NCI-H1436 treated with DMSO at 0.1 percent for 48 hours (cell line): ENCODE data around the gene RNF223.
"Not testable (repeated sequence)": the region's sequence is repeated elsewhere in the genome, so short reads cannot be mapped to it uniquely, and the experiment has no call there.

Experiments
- DNase-seq: peaks from one replicate; lab custom pipeline; 2025; lab: John Stamatoyannopoulos, UW

RNF223 gene

GRCh38 chr1:1072299-1072848, 1.7 kb downstream of the RNF223 start:
- DNase-seq, result no peak

- DNase-seq, result no peak
Measured at GRCh38 chr1:1071486-1072298, 2.4 kb downstream of the RNF223 start.

- no peak for DNase-seq
Measured at GRCh38 chr1:1069711-1070676, 4.1 kb downstream of the RNF223 start.

- DNase-seq, result no peak
Measured at GRCh38 chr1:1069056-1069710, 4.9 kb downstream of the RNF223 start.

- no peak for DNase-seq
Measured at GRCh38 chr1:1068517-1069055, 5.5 kb downstream of the RNF223 start.

- no peak for DNase-seq
Measured at GRCh38 chr1:1067860-1068516, 6.1 kb downstream of the RNF223 start.

GRCh38 chr1:1067284-1067859, 6.7 kb downstream of the RNF223 start:
- DNase-seq, result no peak

GRCh38 chr1:1066403-1067283, 7.5 kb downstream of the RNF223 start:
- no peak for DNase-seq

- not testable (repeated sequence) for DNase-seq
Measured at GRCh38 chr1:1065940-1066304, 8.2 kb downstream of the RNF223 start.

GRCh38 chr1:1065265-1065939, 8.7 kb downstream of the RNF223 start:
- DNase-seq, result no peak

GRCh38 chr1:1063945-1064831, 9.9 kb downstream of the RNF223 start:
- no peak for DNase-seq

- DNase-seq, result no peak
Measured at GRCh38 chr1:1063261-1063944, 10.7 kb downstream of the RNF223 start.

- no peak for DNase-seq
Measured at GRCh38 chr1:1062348-1063163, 11.6 kb downstream of the RNF223 start.

GRCh38 chr1:1061682-1062345, 12.3 kb downstream of the RNF223 start:
- DNase-seq, result no peak

GRCh38 chr1:1060281-1061000, 13.7 kb downstream of the RNF223 start:
- no peak for DNase-seq
